ENCODE data around the gene RBBP6. TPM values are rescaled to one million over a fixed set of nuclear protein-coding genes. Genes with fewer than 3 reads are reported as not detected.

Gene RBBP6
- total RNA-seq, 4 donors from 2014 or later: 101 to 174 (median 108) TPM

GRCh38 chr16:24552705-24553246 is 13.4 kb downstream of the RBBP6 start:
- WGBS, 2 donors: 90 to 94% methylated on average over 1 of the region's 1 CpG
- intact Hi-C loops (cut with DNase I; ENCODE audit: low total_unique reads): no loop called here
- DNase-seq (ENCODE audit: low spot score in 2 of 2): no peak

GRCh38 chr16:24553983-24554382 is 14.6 kb downstream of the RBBP6 start:
- TF ChIP-seq CTCF (IDR thresholded peaks at IDR 0.05) (no peak), POLR2A (IDR thresholded peaks at IDR 0.05) (no peak)
- no peak for DNase-seq (ENCODE audit: low spot score in 2 of 2)
- no peak overlapping the region for H3K4me3 ChIP-seq (ENCODE audit: low read depth, poor library complexity, severe bottlenecking)
- intact Hi-C loops (cut with DNase I; ENCODE audit: low total_unique reads): no loop called here
- WGBS, 2 donors: 90 to 97% methylated on average over 1 of the region's 1 CpG

More at GRCh38 chr16:24552705-24553246, 13.4 kb downstream of the RBBP6 start:
- TF ChIP-seq POLR2A (IDR thresholded peaks at IDR 0.05) (no peak), CTCF (IDR thresholded peaks at IDR 0.05) (no peak)
- H3K4me3 ChIP-seq (ENCODE audit: low read depth, poor library complexity, severe bottlenecking): no peak overlapping the region

GRCh38 chr16:24555346-24555872 is 16.0 kb downstream of the RBBP6 start:
- H3K4me3 ChIP-seq (ENCODE audit: low read depth, poor library complexity, severe bottlenecking): no peak overlapping the region
- intact Hi-C loops (cut with DNase I; ENCODE audit: low total_unique reads): no loop called here
- DNase-seq (ENCODE audit: low spot score in 2 of 2): no peak
- 89 to 90% methylated on average over 6 of the region's 6 CpGs for WGBS, 2 donors
- TF ChIP-seq POLR2A (IDR thresholded peaks at IDR 0.05): no peak
- no peak for TF ChIP-seq CTCF (IDR thresholded peaks at IDR 0.05)

- intact Hi-C loops (cut with DNase I; ENCODE audit: low total_unique reads): no loop called here
- H3K4me3 ChIP-seq (ENCODE audit: low read depth, poor library complexity, severe bottlenecking): no peak overlapping the region
- TF ChIP-seq CTCF (IDR thresholded peaks at IDR 0.05): no peak
- no peak for TF ChIP-seq POLR2A (IDR thresholded peaks at IDR 0.05)
- DNase-seq (ENCODE audit: low spot score in 2 of 2): no peak
Measured at GRCh38 chr16:24562811-24563210, 23.4 kb downstream of the RBBP6 start.

- H3K4me3 ChIP-seq (ENCODE audit: low read depth, poor library complexity, severe bottlenecking): no peak overlapping the region
- intact Hi-C loops (cut with DNase I; ENCODE audit: low total_unique reads): no loop called here
- no peak for TF ChIP-seq POLR2A (IDR thresholded peaks at IDR 0.05)
- TF ChIP-seq CTCF (IDR thresholded peaks at IDR 0.05): no peak
- DNase-seq (ENCODE audit: low spot score in 2 of 2): no peak
- WGBS, 2 donors: 84 to 88% methylated on average over 4 of the region's 4 CpGs
Measured at GRCh38 chr16:24568392-24568791, 29.0 kb downstream of the RBBP6 start.

- intact Hi-C loops (cut with DNase I; ENCODE audit: low total_unique reads): no loop called here
- no peak for DNase-seq (ENCODE audit: low spot score in 2 of 2)
- TF ChIP-seq POLR2A (IDR thresholded peaks at IDR 0.05): no peak
- TF ChIP-seq CTCF (IDR thresholded peaks at IDR 0.05): no peak
- WGBS, 2 donors: 85 to 91% methylated on average over 6 of the region's 6 CpGs
- no peak overlapping the region for H3K4me3 ChIP-seq (ENCODE audit: low read depth, poor library complexity, severe bottlenecking)
Measured at GRCh38 chr16:24571096-24571495, 31.7 kb downstream of the RBBP6 start.

All from lower leg skin (tissue), 4 donors.